Caki2 (cell line): Measurements from ENCODE around the gene DHRSX. TPM values are rescaled to one million over a fixed set of nuclear protein-coding genes. Genes with fewer than 3 reads are reported as not detected.
A peak's percentile ranks its signal among the peaks of the same experiment; 100 is the strongest.

Source experiments
- DNase-seq: peaks from one replicate; pipeline ENCODE4 v3.0.0-alpha.2; 2015; ENCODE audit warnings: low read depth
- in situ Hi-C: cut with HindIII; loops from 2 replicates; pipeline ENCODE4 v1.10.0; 2016; ENCODE audit warnings: low sequenced_read_pairs, low pct_unique_long_range_greater_than_20kb, mixed read lengths
- total RNA-seq: library from RNA; depleted of rRNA; stranded (reverse); fragments of >200 nt; shearing (Covaris generic); gene quantifications from 2 replicates; pipeline ENCODE4 v1.2.3, GENCODE V29; 2014; ENCODE audit warnings: low replicate concordance; rRNA removed

The DHRSX gene
- total RNA-seq, 1 experiment from 2014 or later, result 31.3 TPM

GRCh38 chrX:2185341-2186082 lies 315.3 kb downstream of the DHRSX start:
- in situ Hi-C loops, result no loop called here
- DNase-seq, result no peak

- in situ Hi-C loops, result no loop called here
- DNase-seq, result no peak
These were observed 316.7 kb downstream of the DHRSX start for GRCh38 chrX:2184089-2184488.

GRCh38 chrX:2183193-2183725 lies 317.5 kb downstream of the DHRSX start:
- DNase-seq, result no peak
- in situ Hi-C loops, result no loop called here

GRCh38 chrX:2177541-2177940 lies 323.2 kb downstream of the DHRSX start:
- no peak for DNase-seq
- in situ Hi-C loops, result no loop called here

- in situ Hi-C loops, result no loop called here
- DNase-seq, result peak; percentile 9
These were observed 324.0 kb downstream of the DHRSX start for GRCh38 chrX:2176733-2177132.

GRCh38 chrX:2176274-2176673 lies 324.5 kb downstream of the DHRSX start:
- DNase-seq, result no peak
- in situ Hi-C loops, result no loop called here

GRCh38 chrX:2172359-2172758 lies 328.4 kb downstream of the DHRSX start:
- in situ Hi-C loops, result no loop called here
- DNase-seq, result no peak

Other genes starting within 250 kb of the DHRSX start
- 46.5 and 56.4 TPM in 2 replicates for gene ZBED1, start within 50 bp of the DHRSX start, total RNA-seq
- 156 and 200 TPM in 2 replicates for gene CD99, start 190.3 kb upstream of the DHRSX start, total RNA-seq